H9 (cell line): ENCODE results near the gene ACACA. TPM values are rescaled to one million over a fixed set of nuclear protein-coding genes. Genes with fewer than 3 reads are reported as not detected.

Source experiments
- DNase-seq: peaks from one replicate; pipeline ENCODE4 v3.0.0-alpha.2; 2017
- H2AFZ ChIP-seq: one replicate; pipeline ENCODE4 v1.6.1; 2013; ENCODE audit warnings: mild to moderate bottlenecking, low read length, control low read depth, moderate library complexity
- H2AK5ac ChIP-seq: 2 replicates; pipeline ENCODE4 v1.6.1; 2013; ENCODE audit warnings: low read length, control low read depth, mixed read lengths; ENCODE audit not compliant: insufficient read length
- H2BK120ac ChIP-seq: one replicate; pipeline ENCODE4 v1.6.1; 2013; ENCODE audit warnings: low read depth, mild to moderate bottlenecking, low read length, control low read depth, inconsistent platforms; ENCODE audit not compliant: poor library complexity, severe bottlenecking
- H2BK12ac ChIP-seq: 2 replicates; pipeline ENCODE4 v1.6.1; 2013; ENCODE audit warnings: low read length, control low read depth, mixed read lengths, low read depth; ENCODE audit not compliant: insufficient read length
- H2BK15ac ChIP-seq: 2 replicates; pipeline ENCODE4 v1.6.1; 2013; ENCODE audit warnings: low read depth, low read length, control low read depth
- H2BK20ac ChIP-seq: one replicate; pipeline ENCODE4 v1.6.1; 2013; ENCODE audit warnings: low read depth, mild to moderate bottlenecking, low read length, control low read depth, inconsistent platforms; ENCODE audit not compliant: poor library complexity, severe bottlenecking
- H2BK5ac ChIP-seq: 2 replicates; pipeline ENCODE4 v1.6.1; 2013; ENCODE audit warnings: low read length, control low read depth, mixed read lengths; ENCODE audit not compliant: insufficient read length
- H3K14ac ChIP-seq: 2 replicates; pipeline ENCODE4 v1.6.1; 2013; ENCODE audit warnings: low read length, control low read depth; ENCODE audit not compliant: insufficient read depth
- H3K18ac ChIP-seq: 2 replicates; pipeline ENCODE4 v1.6.1; 2013; ENCODE audit warnings: low read depth, mild to moderate bottlenecking, mixed read lengths, low read length, control low read depth; ENCODE audit not compliant: insufficient read length
- H3K23ac ChIP-seq: 2 replicates; pipeline ENCODE4 v1.6.1; 2013; ENCODE audit warnings: low read length, control low read depth, mixed read lengths, low read depth; ENCODE audit not compliant: insufficient read length
- H3K23me2 ChIP-seq: 2 replicates; pipeline ENCODE4 v1.6.1; 2013; ENCODE audit warnings: low read depth, mild to moderate bottlenecking, mixed read lengths, low read length, control low read depth; ENCODE audit not compliant: insufficient read length, poor library complexity, severe bottlenecking
- H3K27ac ChIP-seq: 2 replicates; pipeline ENCODE4 v1.5.1; 2013; ENCODE audit warnings: low read length, control low read depth, mixed read lengths, low read depth; ENCODE audit not compliant: insufficient read length
- H3K27me3 ChIP-seq: 2 replicates; pipeline ENCODE4 v1.6.1; 2013; ENCODE audit warnings: low read length, control low read depth, inconsistent platforms; ENCODE audit not compliant: insufficient read depth
- H3K4ac ChIP-seq: 2 replicates; pipeline ENCODE4 v1.6.1; 2013; ENCODE audit warnings: low read depth, mild to moderate bottlenecking, control low read depth, inconsistent platforms, low read length, moderate library complexity
- H3K4me1 ChIP-seq: 2 replicates; pipeline ENCODE4 v1.6.1; 2013; ENCODE audit warnings: low read length, control low read depth, inconsistent platforms; ENCODE audit not compliant: insufficient read depth
- H3K4me2 ChIP-seq: 2 replicates; pipeline ENCODE4 v1.6.1; 2013; ENCODE audit warnings: low read length, control low read depth, mixed read lengths; ENCODE audit not compliant: insufficient read length, insufficient read depth
- H3K56ac ChIP-seq: 2 replicates; pipeline ENCODE4 v1.6.1; 2013; ENCODE audit warnings: low read depth, mild to moderate bottlenecking, mixed read lengths, low read length, control low read depth; ENCODE audit not compliant: insufficient read length
- H3K79me1 ChIP-seq: 2 replicates; pipeline ENCODE4 v1.6.1; 2013; ENCODE audit warnings: low read depth, mild to moderate bottlenecking, moderate library complexity, low read length, control low read depth, inconsistent platforms; ENCODE audit not compliant: insufficient read depth, poor library complexity, severe bottlenecking
- H3K79me2 ChIP-seq: 2 replicates; pipeline ENCODE4 v1.6.1; 2013; ENCODE audit warnings: low read length, control low read depth, inconsistent platforms; ENCODE audit not compliant: insufficient read depth
- H3K9ac ChIP-seq: 2 replicates; pipeline ENCODE4 v1.6.1; 2013; ENCODE audit warnings: low read length, control low read depth, mixed read lengths; ENCODE audit not compliant: insufficient read length; ENCODE audit errors: extremely low read depth
- H3K9me3 ChIP-seq: one replicate; pipeline ENCODE4 v1.6.1; 2013; ENCODE audit warnings: low read depth, low read length, inconsistent platforms; ENCODE audit not compliant: control insufficient read depth
- H3T11ph ChIP-seq: one replicate; pipeline ENCODE4 v1.6.1; 2013; ENCODE audit warnings: mild to moderate bottlenecking, low read length, control low read depth, inconsistent platforms
- H4K20me1 ChIP-seq: one replicate; pipeline ENCODE4 v1.6.1; 2013; ENCODE audit not compliant: control insufficient read depth, insufficient read length, insufficient read depth
- H4K5ac ChIP-seq: 2 replicates; pipeline ENCODE4 v1.6.1; 2013; ENCODE audit warnings: low read depth, mild to moderate bottlenecking, mixed read lengths, low read length, control low read depth; ENCODE audit not compliant: insufficient read length
- H4K8ac ChIP-seq: replicated peaks from 2 replicates; pipeline ENCODE4 v1.6.1; 2013; ENCODE audit warnings: low read length, control low read depth, mixed read lengths, low read depth; ENCODE audit not compliant: insufficient read length
- H4K91ac ChIP-seq: 2 replicates; pipeline ENCODE4 v1.6.1; 2013; ENCODE audit warnings: low read depth, mild to moderate bottlenecking, moderate library complexity, mixed read lengths, low read length, control low read depth; ENCODE audit not compliant: insufficient read length
- H3K27ac Mint-ChIP-seq, 3 experiments: 2 replicates in 2 of 3; 3 replicates in 1 of 3; pipeline ENCODE4 v1.8.0; 2020 to 2021; ENCODE audit warnings: mixed read lengths in 3 of 3, mild to moderate bottlenecking in 1 of 3, moderate library complexity in 1 of 3
- H3K27me3 Mint-ChIP-seq: 2 replicates; pipeline ENCODE4 v1.8.0; 2021; ENCODE audit warnings: low read depth, mild to moderate bottlenecking, moderate library complexity, mixed read lengths
- H3K36me3 Mint-ChIP-seq, 3 experiments: 2 replicates in 2 of 3; 3 replicates in 1 of 3; pipeline ENCODE4 v1.8.0; 2020 to 2021; ENCODE audit warnings: low read depth in 3 of 3, mixed read lengths in 3 of 3; ENCODE audit not compliant: insufficient read depth in 1 of 3
- H3K4me1 Mint-ChIP-seq, 2 experiments: 2 replicates each; pipeline ENCODE4 v1.8.0; 2020; ENCODE audit warnings: mixed read lengths in 2 of 2
- H3K4me3 Mint-ChIP-seq, 2 experiments: 2 replicates in 1 of 2; 3 replicates in 1 of 2; pipeline ENCODE4 v1.8.0; 2020 to 2021; ENCODE audit warnings: mild to moderate bottlenecking in 2 of 2, mixed read lengths in 2 of 2, moderate library complexity in 1 of 2
- H3K9me3 Mint-ChIP-seq, 2 experiments: 2 replicates in 1 of 2; 3 replicates in 1 of 2; pipeline ENCODE4 v1.8.0; 2020; ENCODE audit warnings: mild to moderate bottlenecking in 2 of 2, mixed read lengths in 2 of 2, moderate library complexity in 1 of 2
- WGBS: extraction: QIAGEN DNeasy Blood & Tissue Kit; methylation state at CpG from one replicate; pipeline ENCODE4 v1.1.7; 2013; ENCODE audit warnings: missing lambda C conversion rate, low lambda C conversion rate, mixed read lengths; ENCODE audit not compliant: insufficient read length; ENCODE audit errors: extremely low coverage; 5-methylcytosine and 5-hydroxymethylcytosine counted together
- total RNA-seq: library from RNA; stranded (reverse); gene quantifications from 2 replicates; pipeline ENCODE4 v1.2.1, GENCODE V29; 2021
- TF ChIP-seq, protein P1 (sequence below): fragments of 200-600 bp; sonication (generic); conservative IDR thresholded peaks from 3 replicates; pipeline ENCODE4 v1.8.0; 2021; ENCODE audit warnings: antibody characterized with exemption, mild to moderate bottlenecking

Gene ACACA
- total RNA-seq, 1 experiment from 2014 or later: 135 TPM

DNA sequence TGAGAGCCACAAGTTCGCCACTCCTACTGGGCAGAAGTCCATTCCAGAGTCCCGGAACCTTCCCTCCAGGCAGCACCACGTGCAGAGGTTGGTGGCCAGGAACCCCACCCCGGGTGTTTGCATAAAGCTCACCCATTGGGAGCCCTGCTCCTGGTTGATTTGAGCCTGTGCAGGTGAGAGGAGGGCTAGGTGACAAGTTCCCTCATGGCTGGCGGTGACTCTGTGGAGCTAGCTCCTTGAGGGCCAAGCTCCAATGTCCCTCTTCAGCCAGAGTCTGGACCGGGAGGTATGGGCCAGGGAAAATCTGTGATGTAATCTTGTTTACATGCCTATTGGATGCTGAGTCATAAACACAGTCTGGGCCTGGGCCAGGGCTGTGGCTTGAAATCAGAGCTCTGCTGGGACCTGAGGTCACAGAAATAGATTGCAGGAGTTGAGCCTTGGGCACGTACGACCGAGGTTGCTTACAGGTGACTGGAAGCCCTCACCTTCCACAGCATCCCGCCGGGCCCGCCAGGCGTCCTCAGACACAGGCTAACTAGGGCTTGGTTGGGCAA, 339.0 kb downstream of the ACACA start:
- TF ChIP-seq, protein P1, sequence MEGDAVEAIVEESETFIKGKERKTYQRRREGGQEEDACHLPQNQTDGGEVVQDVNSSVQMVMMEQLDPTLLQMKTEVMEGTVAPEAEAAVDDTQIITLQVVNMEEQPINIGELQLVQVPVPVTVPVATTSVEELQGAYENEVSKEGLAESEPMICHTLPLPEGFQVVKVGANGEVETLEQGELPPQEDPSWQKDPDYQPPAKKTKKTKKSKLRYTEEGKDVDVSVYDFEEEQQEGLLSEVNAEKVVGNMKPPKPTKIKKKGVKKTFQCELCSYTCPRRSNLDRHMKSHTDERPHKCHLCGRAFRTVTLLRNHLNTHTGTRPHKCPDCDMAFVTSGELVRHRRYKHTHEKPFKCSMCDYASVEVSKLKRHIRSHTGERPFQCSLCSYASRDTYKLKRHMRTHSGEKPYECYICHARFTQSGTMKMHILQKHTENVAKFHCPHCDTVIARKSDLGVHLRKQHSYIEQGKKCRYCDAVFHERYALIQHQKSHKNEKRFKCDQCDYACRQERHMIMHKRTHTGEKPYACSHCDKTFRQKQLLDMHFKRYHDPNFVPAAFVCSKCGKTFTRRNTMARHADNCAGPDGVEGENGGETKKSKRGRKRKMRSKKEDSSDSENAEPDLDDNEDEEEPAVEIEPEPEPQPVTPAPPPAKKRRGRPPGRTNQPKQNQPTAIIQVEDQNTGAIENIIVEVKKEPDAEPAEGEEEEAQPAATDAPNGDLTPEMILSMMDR: no peak
- Histone ChIP-seq H3K27me3 (no peaks in the 10 kb centered on the region; the same call in 1 of the 2 replicates), H2BK5ac (no peak overlapping the region), H2BK20ac (no peak overlapping the region), H3K56ac (no peak overlapping the region), H4K20me1 (no peaks in the 10 kb centered on the region), H3K4me1 (peaks cover 28% of the 10 kb centered on the region), H3K27ac (no peak overlapping the region), H3K4me2 (no peak overlapping the region), H2AK5ac (no peak overlapping the region), H3K23me2 (peaks cover 3% of the 10 kb centered on the region), H2BK12ac (no peak overlapping the region), H2BK120ac (no peak overlapping the region), H2BK15ac (no peak overlapping the region), H4K91ac (no peak overlapping the region), H3K18ac (peak overlapping the region; percentile 39), H2AFZ (no peak overlapping the region), H3K23ac (no peak overlapping the region), H3K9ac (no peak overlapping the region), H3K14ac (peak overlapping the region; percentile 7; the same call in 1 of the 2 replicates), H4K8ac (no peak overlapping the region), H3K79me1 (no peaks in the 10 kb centered on the region), H3K79me2 (no peaks in the 10 kb centered on the region), H3K9me3 (no peaks in the 10 kb centered on the region), H3T11ph (no peak overlapping the region), H3K4ac (no peak overlapping the region), H4K5ac (no peak overlapping the region)
- peak overlapping the region; percentile 30 to 95 (median 95); a peak in 6 of 7 replicates for H3K27ac Mint-ChIP-seq
- peaks cover 4 to 25% (median 4%) of the 10 kb centered on the region in 3 experiments; a peak in 5 of 7 replicates for H3K36me3 Mint-ChIP-seq
- no peak for DNase-seq
- no CpG with 5 or more reads among the region's 13 CpGs for WGBS
- H3K4me3 Mint-ChIP-seq: no peak overlapping the region
- H3K27me3 Mint-ChIP-seq: no peaks in the 10 kb centered on the region; the same call in 1 of the 2 replicates
- peaks cover 55 to 59% of the 10 kb centered on the region in 2 experiments for H3K4me1 Mint-ChIP-seq
- peaks cover 0 to 5% of the 10 kb centered on the region in 2 experiments; a peak in 2 of 5 replicates for H3K9me3 Mint-ChIP-seq
